GM21423 (cell line): ENCODE results near the gene IFT81.
"Not testable (repeated sequence)": the region's sequence is repeated elsewhere in the genome, so short reads cannot be mapped to it uniquely, and the experiment has no call there.

Source experiments
- ATAC-seq: cut with Tn5 transposase; IDR thresholded peaks from one replicate; pipeline ENCODE4 v1.9.1; 2021; ENCODE audit warnings: mild to moderate bottlenecking, moderate library complexity; ENCODE audit not compliant: unreplicated experiment

The IFT81 gene

DNA sequence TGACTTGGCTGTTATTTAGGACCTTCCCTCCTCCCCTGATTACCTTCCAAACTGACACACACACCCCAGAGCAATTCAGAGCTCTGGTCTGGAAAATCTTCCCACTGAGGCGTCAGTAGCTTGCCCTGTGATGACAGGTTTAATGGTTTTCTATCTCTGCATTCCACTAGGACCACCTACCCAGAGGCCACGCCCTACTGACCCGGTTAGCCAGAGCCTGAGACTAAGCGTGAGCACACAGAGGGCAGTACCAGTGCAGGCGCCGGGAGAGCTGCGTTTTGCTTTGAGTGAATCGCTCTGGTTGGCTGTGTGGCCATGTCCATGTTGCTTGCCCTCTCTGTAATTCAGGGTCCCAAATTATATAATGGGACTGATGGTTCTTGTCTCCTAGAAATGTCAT lies 120.7 kb downstream of the IFT81 start:
- no peak for ATAC-seq

DNA sequence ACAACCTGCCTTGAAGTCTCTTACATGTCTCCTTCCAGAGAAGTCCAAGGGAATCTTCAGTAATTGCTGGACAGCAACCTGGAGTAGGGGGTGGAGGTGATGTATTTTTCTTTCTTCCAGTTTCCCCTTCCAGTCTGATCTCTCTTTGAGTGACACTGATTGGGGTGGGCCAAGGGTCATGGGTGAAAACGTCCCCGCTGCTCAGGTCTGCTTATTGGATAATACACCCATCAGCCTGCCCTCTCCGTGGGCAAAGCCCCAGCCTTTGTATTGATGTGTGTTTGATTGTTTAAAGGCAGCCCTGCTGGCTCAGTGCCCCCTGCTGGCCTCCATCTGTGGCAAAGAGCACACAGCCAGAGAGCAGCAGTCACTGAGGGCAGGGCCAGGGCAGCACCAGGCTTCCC lies 121.2 kb downstream of the IFT81 start:
- peak; percentile 47 for ATAC-seq

DNA sequence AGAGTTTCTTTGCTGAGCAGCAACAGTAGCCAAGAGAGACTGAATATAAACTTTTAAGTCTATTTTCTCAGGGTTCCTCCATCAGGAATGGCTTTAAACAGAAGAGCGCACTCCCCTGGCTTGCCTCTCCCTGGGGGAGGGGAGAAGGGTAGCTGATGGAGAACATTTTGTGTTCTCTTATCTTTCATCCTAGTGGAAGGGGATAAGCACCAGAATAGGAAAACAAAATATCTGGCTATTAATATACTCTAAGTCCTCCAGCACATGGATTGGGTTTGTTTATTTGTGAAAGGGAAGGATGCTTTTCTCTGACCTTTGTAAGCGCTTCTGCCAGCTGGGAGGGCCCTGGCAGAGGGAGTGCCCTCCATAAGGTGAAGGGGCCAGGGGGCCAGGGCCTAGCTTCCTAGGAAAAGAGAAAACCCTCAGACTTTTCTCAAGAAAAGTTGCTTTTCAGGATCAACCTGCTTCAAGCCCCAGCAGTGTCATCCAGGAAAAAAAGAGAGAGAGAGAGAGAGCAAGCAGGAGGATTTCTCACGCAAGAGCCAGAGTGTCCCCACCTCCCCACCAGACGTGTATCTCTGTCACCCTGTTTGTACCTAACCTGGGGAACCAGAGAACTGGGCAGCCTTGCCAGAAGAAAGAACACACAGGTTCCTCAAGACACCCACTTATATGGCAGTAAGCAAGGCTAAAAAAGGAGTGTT lies 122.6 kb downstream of the IFT81 start:
- no peak for ATAC-seq

DNA sequence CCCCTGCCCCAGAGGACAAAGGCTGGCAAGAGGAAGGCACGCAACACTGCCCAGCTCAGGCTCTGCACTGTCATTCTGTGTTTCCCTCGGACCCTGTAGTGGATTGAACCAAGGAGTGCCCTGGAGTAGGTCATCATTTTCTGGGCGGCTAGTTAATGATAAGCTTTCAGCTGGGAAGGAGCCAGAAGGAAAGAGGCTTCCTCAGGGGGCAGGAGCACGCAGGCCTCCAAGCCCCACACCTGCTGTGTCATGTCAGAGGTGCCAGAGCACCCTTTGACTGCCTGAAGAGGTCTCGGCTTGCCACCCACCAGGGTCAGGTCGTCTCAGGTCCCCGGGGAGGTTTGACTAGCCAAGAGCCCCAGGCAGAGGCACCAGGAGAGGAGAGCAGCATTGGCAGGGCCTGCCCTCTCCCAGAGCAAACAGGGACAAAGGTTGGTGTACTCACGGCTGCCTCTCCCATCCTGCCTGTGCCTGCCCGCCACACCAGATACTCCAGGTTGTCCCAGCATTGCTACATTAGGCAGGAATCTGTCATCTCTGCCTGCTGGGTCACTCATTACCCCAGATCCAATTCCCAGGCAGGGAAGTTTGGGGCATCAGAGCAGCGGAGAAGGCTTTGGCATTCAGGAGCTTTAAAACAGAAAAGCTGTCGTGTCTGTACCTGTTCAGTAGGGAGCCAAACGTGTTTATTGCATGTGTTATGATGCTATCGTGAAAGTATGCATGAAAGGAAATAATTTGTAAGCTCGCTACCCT lies 123.4 kb downstream of the IFT81 start:
- ATAC-seq, result no peak

DNA sequence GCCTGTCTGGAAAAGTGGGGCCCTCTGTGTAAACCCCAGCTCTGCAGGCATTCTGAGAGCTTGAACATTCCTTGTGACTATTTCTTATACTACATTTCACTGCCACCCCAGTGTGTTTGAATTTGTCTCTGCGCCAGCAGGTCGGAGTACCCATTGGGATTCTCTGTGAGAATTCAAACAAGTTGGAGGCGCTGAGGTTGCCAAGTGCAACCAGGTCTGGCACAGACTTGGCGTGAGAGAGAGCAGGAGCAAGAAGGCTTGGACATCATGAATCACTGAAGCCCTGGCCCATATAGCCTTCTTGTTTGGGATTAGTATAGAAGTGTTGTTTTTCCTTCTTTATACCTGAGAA lies 123.9 kb downstream of the IFT81 start:
- no peak for ATAC-seq

DNA sequence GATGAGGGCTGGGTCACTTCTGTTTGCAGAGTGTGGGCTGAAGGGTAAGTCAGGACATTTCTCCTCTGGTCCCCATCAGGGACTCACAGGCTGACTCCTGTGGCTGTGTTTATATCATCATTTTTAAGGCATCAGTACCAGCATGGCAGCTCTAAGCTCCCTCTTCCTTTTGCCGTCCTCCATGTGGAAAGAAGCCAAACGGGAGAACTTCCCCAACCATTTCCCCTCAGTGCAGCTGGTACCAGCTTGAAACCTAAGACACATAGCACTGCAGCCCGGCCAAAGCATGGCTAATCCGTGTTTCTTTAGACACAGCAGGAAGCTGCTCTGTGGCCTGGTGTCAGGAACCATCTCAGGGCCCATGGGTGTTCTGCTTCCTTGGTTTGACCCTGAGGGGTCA lies 124.9 kb downstream of the IFT81 start:
- ATAC-seq, result no peak

DNA sequence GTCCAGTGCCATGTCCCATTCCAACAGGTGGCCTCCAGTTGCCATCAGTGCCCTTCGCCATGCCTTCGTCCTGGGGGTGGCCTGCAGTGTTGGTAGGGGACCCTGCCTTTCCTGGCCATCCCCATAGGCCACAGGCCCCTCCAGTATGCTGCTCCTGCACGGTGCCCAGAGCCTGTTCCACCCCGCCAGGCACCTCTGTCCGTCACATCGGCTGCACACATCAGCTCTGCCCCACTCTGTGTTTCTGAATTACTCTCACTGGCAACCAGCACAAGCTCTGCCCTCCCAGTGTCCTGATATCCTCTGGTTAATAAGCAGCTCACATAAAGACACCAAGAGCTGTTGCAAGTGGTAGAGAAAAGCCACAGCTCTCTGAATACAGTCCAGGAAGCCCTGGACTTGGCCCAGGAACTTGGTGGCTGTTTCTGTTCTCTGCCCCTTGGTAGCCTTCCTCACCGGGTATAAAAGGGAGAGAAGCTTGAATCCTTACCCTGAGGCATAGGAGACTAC lies 125.6 kb downstream of the IFT81 start:
- ATAC-seq, result no peak

DNA sequence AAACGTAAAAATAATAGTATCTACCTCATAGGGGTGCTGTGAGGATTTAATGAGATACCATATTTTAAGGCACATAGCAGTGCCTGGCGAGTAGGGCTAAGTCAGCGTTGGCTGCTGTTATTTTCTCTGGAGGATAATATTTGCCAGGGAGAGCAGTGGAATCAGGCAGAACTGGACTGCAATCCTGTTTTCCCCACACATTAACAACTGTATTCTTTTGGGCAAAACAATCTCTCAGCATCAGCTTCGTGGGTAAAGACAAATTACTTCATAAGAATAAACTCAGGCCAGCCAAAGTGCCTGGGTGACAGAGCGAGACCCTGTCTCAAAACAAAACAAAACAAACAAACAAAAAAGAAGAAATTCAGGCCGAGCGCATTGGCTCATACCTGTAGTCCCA lies 127.2 kb downstream of the IFT81 start:
- ATAC-seq, result no peak

DNA sequence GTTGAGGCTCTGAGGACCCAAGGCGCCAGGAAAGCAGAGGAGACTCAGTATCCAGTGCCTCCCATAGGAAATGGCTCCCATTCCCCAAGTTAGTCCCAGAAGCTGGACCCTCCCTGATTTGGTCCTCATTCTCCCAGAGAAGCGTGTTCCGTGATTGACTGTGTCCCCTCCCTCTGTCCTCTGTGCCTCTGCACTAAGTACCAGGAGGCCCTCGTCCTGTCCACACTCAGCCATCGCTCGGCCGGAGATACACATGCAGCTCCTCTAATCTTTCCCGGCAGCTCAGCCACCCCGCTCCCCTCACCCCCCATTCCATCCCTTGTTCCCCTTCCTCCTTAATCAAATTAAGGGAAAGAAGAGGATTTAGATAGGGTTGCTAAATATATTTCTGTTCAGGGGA lies 128.6 kb downstream of the IFT81 start:
- no peak for ATAC-seq

DNA sequence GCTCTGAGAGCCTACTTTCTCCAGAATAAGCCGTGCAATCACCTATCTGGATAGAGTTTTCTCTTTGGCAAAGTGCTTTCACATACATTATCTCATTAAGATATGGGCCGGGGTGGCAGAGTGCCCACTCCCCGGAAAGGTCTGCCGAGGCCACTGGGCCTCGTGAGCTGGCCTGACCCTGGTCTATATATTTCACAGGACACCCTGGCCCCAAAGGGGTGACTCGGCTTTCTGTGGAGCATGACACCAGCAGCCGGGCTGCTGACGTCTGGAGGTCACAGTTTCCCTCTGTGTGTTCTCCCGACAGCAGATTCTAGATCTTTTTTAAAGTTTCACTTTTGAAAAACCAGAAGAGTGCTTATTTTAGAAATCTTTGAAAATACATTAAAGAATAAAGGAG lies 129.0 kb downstream of the IFT81 start:
- ATAC-seq, result no peak

DNA sequence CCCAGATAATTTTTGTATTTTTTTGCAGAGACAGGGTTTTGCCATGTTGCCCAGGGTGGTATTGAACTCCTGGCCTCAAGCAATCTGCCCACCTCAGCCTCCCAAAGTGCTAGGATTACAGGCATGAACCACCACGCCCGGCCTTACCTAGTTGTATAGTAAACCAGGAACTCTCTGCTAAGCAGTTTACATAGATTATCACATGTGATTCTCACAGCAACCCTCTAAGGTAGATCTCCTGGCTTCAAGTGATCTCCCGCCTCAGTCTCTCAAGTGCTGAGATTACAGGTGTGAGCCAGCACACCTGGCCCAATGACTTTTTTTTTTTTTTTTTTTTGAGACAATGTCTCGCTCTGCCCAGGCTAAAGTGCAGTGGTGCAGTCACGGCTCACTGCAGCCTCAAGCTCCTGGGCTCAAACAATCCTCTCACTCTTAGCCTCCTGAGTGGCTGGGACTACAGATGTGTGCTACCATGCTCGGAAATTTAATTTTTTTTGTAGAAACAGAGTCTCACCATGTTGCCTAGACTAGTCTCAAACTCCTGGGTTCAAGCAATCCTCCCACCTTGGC lies 130.9 kb downstream of the IFT81 start:
- ATAC-seq, result no peak

DNA sequence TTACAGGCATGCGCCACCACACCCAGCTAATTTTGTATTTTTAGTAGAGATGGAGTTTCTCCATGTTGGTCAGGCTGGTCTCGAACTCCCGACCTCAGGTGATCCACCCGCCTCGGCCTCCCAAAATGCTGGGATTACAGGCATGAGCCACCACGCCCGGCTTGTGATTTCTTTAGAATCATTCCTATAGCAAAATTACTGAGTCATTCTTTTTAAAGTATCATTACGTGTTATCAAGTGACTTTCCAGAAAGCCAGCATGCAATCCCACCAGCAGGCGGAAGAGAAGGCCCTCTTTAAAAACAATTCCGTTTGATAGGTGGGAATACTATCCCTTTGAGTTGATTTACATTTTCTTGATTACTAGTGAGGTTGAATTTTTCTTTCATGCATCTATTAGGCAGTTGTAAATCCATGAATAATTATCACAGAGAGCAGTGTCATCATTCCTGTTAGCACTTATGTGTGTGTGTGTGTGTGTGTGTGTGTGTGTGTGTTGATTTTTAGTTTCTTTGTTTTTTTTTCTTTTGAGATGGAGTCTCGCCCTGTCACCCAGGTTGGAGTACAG lies 131.8 kb downstream of the IFT81 start:
- ATAC-seq, result not testable (repeated sequence)

DNA sequence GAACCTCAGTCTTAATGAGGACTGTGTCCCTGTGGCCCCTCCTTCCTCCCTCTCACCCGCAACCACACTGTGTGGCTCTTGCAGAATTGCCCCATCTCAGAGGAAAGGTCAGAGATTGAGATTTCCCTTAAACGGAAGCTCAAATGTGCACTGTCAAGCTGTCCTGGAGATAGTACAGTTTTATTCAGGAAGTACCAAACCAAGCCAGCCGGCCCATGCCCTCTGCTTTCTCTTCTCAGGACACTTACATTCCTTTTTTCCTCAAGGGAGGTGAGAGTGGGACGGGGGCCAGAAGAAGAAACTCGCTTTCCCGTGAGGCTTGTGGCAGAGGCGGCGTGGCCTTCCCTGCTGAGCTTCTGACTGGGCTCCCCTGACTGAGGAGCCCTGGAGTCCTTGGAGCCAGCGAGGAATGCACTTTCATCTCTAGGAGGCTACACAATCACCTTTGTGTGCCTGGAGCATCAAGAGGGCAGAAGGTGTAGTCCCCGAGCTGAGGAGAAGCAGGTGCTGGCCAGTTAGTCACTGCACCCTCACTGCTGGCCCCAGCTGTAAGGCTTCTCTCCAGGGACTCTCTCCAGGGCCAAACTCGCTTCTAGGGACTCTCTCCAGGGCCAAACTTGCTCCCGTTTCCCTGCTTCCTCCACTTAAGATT lies 132.7 kb downstream of the IFT81 start:
- no peak for ATAC-seq

DNA sequence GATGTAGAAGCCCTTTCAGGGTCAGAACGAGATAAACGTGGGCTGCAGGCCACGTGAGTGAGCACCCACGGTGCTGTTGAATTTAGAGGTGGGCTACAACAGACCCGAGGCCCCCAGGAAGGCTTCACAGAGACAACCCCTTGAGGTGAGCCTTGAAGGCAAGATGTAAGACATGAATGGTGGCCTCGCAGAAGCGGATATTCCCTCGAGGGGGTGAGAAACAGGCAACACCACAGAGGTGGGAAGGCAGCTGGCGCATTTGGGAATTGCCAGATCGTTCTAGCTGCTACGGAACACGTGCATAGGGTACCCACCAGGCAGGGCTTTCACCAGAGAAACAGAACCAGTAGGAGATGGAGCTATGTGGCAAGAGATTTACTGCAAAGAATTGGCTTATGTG lies 134.3 kb downstream of the IFT81 start:
- ATAC-seq, result no peak

DNA sequence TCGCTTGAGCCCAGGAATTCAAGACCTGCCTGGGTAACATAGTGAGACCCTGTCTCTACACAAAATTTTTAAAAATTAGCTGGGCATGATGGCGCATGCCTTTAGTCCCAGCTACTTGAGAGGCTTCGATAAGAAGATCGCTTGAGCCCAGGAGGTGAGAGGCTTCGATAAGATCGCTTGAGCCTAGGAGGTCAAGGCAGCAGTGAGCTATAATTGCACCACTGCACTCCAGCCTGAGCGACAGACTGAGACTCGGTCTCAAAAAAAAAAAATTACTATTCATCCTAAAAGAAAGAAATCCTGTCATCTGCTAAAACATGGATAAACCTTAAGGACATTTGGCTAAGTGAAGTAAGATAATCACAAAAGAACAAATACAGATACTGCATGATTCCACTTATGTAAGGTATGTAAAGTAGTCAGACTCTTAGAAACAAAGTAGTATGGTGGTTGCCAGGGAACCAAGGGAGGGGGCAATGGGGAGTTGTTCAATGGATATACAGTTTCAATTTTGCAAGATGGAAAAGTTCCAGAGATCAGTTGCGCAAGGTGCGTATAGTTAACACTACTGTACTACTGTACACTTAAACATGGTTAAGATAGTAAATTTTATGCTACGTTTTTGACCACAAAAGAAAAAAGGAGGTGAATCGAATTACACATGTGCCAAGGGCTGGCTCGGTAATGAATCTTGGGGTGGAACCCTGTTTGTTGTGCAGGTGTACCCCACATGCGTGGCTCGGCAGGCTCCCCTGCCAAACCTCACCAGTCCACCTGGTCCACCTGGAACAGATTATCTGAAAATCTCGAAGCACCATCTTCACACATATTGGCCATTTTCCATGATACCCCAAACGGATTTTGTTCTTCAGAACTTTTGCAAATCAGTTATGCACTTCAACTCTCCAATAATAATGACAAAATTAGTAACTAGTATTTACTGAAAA lies 138.6 kb downstream of the IFT81 start:
- no peak for ATAC-seq

DNA sequence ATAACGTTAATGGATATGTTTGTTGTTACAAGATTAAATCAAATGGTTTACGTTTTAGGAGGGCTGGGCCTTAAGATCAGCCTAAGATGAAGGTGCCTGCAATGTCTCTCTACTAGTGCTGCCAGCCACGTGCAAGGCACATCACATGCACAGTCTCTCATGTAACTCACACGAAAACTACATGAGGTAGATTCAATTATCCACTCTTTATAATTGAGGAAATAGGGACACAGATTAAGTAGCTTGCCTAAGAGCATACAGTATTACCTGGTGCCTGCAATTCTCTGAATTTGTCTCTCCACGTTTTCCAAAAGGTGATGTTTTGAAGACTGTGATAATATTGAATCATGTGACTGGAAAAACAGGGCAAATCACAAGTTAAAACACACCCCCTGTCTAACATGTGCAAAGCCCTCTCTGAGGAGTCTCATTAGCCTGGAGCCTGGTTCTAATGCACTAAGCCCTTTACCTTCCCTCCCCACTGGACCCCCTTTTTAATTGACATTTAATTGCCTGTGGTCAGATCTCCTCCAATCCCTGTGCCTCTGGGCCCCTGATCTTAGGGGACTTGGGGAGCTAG lies 142.3 kb downstream of the IFT81 start:
- ATAC-seq, result no peak

DNA sequence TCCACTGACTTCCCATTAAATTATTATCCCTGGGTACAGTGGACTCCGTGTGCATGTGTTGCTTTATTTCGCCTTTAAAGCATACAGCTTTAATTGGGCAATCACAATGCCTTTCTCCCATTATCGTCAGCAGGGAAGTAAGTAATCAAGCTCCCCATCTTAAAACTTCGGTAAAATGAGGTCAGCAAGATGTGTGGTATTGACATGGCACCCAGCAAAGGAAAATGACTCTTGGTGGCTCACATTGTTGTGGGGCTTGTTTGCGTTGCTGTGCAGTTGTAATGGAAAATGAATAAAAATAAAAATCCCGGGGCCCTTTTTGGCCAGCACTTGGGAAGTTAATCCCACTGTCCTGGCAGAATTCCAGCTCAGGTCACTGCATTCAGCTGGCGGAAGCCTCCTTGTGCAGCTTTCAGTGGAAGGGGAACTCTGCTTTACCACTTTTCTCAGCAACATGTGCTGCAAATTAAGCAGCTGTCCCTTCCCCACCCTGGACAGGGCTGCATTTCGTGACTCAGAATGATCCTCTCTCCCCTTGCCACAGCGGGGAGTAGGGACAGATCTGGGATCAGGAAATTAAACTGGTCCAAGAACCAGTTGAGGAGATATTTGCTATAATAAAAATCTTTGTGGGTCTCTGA lies 142.9 kb downstream of the IFT81 start:
- no peak for ATAC-seq
